ENCODE results near the gene RNPEP. TPM values are rescaled to one million over a fixed set of nuclear protein-coding genes. Genes with fewer than 3 reads are reported as not detected.

The RNPEP gene
- total and polyA plus RNA-seq, 2 of the 13 experiments (the other 11 are each of a cell fraction or from before 2014, with no cell fraction given): 20.6 to 38.4 TPM

GRCh38 chr1:202010180-202011015, 27.9 kb downstream of the RNPEP start, which contains the start of gene ELF3 (continued):
- TF ChIP-seq THAP7 (CRISPR knock-in tag; IDR thresholded peaks at IDR 0.05) (no peak), ZNF251 (CRISPR knock-in tag; IDR thresholded peaks at IDR 0.05) (no peak), ZNF264 (CRISPR knock-in tag; IDR thresholded peaks at IDR 0.05) (0 out of 2 replicates have a peak, but pooled peaks have one; percentile 53), ZMYM4 (CRISPR knock-in tag; IDR thresholded peaks at IDR 0.05) (peak; percentile 93), ZNF879 (CRISPR knock-in tag; IDR thresholded peaks at IDR 0.05) (no peak), NCOA1 (CRISPR knock-in tag; IDR thresholded peaks at IDR 0.05) (no peak), DPF2 (CRISPR knock-in tag; IDR thresholded peaks at IDR 0.05; ENCODE audit: borderline replicate concordance, low read depth) (no peak), RBM22 (optimal IDR thresholded peaks at IDR 0.05; ENCODE audit: low read length) (peak; percentile 23), MAFK (conservative IDR thresholded peaks at IDR 0.05 in 1 of 2, IDR thresholded peaks at IDR 0.05 in 1 of 2; ENCODE audit: low read length in 2 of 2) (no peak), ZFP62 (CRISPR knock-in tag; IDR thresholded peaks at IDR 0.05) (no peak), TMF1 (CRISPR knock-in tag; IDR thresholded peaks at IDR 0.05; ENCODE audit: low read depth) (no peak), CREM (IDR thresholded peaks at IDR 0.05) (peak; percentile 41; the same call in 1 of the 2 replicates), CREM (CRISPR knock-in tag; IDR thresholded peaks at IDR 0.05) (no peak), PAXIP1 (CRISPR knock-in tag; conservative IDR thresholded peaks at IDR 0.05) (peak; percentile 54), ZIK1 (CRISPR knock-in tag; IDR thresholded peaks at IDR 0.05; ENCODE audit: borderline replicate concordance, low read depth) (peak; percentile 69), ZBTB39 (CRISPR knock-in tag; IDR thresholded peaks at IDR 0.05) (no peak), TFE3 (CRISPR knock-in tag; IDR thresholded peaks at IDR 0.05) (no peak), KAT8 (CRISPR knock-in tag; IDR thresholded peaks at IDR 0.05) (peak; percentile 84), ELF4 (CRISPR knock-in tag; IDR thresholded peaks at IDR 0.05; ENCODE audit: borderline replicate concordance) (no peak), MYNN (CRISPR knock-in tag; IDR thresholded peaks at IDR 0.05; ENCODE audit: low read depth) (no peak), NFKBIZ (CRISPR knock-in tag; IDR thresholded peaks at IDR 0.05) (peak; percentile 100), EZH2 (conservative IDR thresholded peaks at IDR 0.05; ENCODE audit: low read depth, low read length) (no peak), HOXA7 (CRISPR knock-in tag; IDR thresholded peaks at IDR 0.05) (no peak)

Measured in HepG2 (cell line).